Activated T-helper 1 cell treated with Interleukin-2 at 50 U/mL for 16 hours (primary cell): ENCODE data around the gene NFATC2IP.

Source experiments
- DNase-seq: peaks from one replicate; pipeline ENCODE4 v3.0.0-alpha.2; 2020; ENCODE audit warnings: low read depth

NFATC2IP gene

GRCh38 chr16:28950648-28951409, at the start of gene NFATC2IP:
NFATC2IP (plus strand) TSS chr16:28950937; CDS start chr16:28951012, 75 bp downstream.
- peak; percentile 99 for DNase-seq

GRCh38 chr16:28901862-28902261, 48.9 kb upstream of the NFATC2IP start:
- DNase-seq: no peak

- DNase-seq: no peak
Measured at GRCh38 chr16:28902909-28903308, 47.8 kb upstream of the NFATC2IP start.

DNA sequence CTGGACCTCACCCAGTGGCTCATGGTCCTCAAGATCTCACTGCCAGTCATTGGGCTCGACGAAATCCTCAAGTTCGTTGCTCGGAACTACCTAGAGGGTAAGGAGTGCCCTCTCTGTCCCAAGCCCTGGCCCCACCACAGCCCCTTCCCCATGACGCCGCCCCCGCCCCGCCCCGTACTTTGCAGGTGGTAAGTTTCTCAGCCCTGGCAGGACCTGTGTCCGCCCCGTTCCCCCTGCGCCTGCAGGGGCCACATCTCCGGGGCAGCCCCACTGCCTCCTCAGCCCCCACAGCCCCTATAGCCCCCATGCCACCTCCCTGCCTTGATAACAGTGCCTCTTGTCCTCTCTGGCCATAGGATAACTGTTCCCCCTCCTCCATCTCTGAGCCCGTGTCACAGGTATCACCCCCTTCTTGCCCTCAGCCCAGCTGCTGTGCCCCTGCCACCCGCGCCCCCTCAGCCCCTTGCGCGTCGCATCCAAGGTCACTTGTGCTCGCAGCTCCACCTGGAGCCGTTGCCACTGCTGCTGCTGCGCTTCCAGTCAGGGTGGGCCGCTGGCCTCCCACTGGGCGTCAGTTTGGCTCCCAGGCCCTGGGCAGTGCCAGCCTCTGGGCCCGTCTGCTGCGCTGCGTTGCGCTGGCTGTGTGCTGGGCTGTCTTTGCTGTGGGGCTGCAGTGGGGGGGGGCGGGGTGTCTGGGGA, 47.2 kb upstream of the NFATC2IP start:
- no peak for DNase-seq

DNA sequence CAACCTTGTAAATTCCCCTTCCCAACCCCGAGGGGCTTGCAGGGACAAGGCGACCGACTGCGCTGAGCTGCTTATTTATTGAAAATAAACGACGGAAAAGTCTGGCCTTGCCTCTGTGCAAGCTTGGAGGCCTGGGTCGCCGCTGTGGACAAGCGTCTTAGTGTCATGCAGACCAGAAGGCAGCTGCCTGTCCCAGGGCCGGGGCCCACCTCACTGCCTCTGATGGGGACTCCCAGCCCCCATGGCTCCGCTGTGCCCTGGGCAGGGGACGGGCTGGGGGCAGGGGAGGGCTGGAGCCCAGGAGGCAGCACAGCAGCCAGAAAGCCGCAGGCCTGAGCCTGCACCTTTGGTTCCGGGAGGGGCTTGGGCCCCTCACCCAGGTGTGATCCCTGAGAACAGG, 46.4 kb upstream of the NFATC2IP start:
- no peak for DNase-seq

DNA sequence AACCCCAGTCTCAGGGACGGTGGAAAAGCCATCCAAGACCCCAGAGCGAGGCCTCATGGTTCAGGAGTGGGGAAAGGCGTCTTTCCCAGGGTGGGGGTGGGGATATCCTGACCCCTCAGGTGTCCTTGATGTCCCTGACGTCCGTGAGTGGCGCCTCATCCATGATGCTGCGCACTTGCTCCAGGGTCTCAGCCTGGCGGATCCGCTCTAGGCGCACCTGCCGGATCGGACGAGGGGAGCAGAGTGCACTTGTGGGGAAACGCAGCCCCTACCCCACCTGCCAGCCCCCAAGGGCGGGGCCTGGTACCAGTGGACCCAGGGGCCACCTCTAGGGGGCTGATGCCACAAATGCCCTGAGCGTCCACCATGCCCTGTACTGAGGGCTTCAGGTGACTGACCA, 45.9 kb upstream of the NFATC2IP start:
- no peak for DNase-seq

DNA sequence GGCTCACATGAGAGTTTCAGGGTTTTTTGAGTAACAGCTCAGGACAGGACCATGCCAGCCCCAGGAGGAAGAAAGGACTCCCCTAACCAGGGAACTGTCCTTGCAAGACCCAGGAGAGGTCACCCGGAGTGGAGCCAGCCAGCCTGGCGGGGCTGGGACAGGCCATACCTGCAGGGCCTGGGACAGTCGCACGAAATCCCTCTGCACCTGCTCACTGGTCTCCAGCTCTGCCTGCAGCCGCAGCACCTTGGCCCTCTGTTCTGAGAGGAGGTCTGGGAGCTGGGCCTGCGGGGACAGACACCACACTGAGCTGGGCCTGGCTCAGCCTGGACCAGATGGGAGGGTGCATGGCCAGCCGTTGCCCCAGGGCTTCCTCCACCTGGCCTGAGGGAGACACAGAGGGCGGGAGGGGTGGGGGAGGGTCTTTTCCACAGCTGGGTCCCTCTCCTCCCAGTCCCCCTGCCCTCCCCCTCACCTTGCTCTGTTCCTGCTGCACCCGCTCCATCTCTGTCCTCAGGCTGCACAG, 45.4 kb upstream of the NFATC2IP start:
- DNase-seq: no peak

- DNase-seq: no peak
Measured at GRCh38 chr16:28905800-28906372, 44.9 kb upstream of the NFATC2IP start.

GRCh38 chr16:28910086-28911031, 40.4 kb upstream of the NFATC2IP start:
- DNase-seq: no peak

DNA sequence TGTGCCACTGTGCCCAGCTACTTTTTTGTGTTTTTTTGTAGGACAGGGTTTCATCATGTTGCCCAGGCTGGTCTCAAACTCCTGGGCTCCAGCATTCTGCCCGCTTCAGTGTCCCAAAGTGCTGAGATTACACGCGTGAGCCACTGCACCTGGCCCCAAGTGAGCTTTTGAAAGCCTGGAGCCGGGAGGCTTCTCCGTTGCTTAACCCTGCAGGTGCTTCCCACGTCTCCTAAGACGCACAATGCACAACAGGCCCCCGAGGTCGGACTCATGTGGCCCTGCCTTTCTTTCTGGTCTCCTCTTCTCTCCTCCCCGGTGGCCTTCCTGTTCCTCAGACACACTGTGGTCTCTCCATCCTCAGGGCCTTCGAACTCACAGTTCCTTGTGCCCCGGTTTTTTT, 38.2 kb upstream of the NFATC2IP start:
- DNase-seq: no peak

- DNase-seq: no peak
Measured at GRCh38 chr16:28913946-28914724, 36.6 kb upstream of the NFATC2IP start.

DNA sequence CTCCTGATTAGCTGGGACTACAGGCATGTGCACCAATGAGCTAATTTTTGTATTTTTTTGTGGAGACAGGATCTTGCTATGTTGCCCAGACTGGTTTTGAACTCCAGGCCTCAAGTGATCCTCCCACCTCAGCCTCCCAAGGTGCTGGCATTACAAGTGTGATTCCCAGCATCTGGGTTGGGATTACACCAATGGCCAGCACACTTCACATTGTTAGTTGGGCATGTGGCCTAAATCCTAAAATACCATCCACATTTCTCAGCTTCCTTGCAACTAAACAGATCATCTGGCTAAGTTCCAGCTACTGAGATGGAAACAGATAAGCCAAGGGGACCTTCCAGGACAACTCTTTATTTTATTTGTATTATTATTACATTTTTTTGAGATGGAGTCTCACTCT, 35.6 kb upstream of the NFATC2IP start:
- no peak for DNase-seq

DNA sequence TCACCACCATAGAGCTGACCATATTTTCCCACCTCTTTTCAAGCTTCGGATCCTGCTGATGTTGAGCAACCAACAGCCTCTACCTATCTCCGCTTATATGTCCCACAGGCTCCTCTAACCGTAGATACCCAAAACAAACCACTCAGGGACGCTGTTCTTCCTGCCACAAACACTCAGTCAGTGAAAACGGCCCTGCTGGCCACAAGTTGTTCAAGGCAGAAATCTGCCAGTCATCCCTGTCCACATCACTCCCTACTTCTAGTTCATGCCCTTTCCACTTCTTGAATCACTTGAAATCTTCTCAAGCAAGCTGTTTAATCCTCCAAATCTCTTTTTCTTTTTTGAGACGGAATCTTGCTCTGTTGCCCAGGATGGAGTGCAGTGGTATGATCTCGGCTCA, 33.6 kb upstream of the NFATC2IP start:
- DNase-seq: no peak

DNA sequence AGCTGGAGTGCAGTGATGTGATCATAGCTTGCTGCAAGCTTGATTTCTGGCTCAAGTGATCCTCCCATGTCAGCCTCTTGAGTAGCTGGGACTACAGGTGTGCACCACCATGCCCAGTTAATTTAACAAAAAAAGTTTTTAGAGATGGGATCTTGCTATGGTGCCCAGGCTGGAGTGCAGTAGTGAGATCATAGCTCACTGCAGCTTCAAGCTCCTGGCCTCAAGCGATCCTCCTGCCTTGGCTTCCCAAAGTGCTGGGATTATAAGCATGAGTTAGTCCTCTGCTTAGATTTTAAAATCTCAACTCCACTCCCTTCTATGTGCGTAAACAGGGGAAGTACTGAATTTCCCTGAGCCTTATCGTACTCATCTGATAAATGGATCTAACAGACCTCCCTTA, 32.0 kb upstream of the NFATC2IP start:
- DNase-seq: no peak

DNA sequence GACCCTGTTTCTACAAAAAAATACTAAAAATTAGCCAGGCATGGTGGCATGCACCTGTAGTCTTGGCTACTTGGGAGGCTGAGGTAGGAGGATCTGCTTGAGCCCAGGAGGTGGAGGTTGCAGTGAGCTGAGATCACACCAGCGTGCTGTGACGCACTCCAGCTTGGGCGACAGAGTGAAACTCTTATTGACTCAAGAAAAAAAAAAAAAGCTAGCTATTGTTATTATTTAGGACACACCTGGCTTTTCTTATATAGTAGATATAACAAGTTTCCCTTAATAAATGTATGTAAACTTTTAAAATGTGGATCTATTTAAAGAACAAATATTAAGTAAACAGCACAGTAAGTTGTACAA, 27.5 kb upstream of the NFATC2IP start:
- no peak for DNase-seq

DNA sequence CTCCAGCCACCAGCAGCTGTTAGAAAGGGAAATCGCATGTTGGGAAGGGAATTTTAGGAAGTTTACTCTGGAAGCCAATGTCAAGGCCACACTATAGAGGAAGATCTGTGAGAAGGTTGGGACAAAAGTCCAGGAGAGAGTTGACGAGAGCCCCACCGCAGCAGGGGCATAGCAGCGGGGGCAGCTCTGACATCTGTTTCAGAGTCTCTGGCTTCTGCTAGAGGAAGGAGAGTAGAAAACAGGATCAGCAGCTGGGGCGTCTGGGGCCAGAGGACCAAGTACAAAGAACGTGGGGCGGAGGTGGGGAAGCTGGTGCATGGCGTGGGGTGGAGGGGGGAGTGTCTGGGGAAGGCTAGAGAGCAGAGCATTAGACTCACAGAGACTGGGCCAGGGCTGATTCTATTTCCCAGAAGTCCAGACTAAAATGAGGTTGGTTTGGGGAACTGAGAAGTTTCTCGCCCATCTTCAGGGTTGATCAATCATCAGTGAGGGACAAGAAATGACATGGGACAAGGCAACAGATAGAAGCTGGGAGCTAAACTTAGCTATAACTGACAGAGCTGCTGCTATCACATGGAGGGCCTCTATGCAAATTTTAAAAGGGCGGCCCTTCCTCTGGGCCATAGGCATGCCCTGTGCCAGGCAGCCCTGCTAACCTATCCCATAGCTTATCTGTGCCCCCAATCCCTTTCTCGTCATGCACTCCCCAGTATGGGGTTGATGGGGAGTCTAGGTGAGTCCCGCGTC, 26.9 kb upstream of the NFATC2IP start:
- DNase-seq: no peak

GRCh38 chr16:28924399-28924761, 26.4 kb upstream of the NFATC2IP start:
- no peak for DNase-seq

GRCh38 chr16:28924762-28925385, 25.9 kb upstream of the NFATC2IP start, which contains the start of gene RABEP2:
RABEP2 (minus strand) TSS chr16:28925238; CDS start chr16:28925163, 75 bp downstream.
- peak; percentile 91 for DNase-seq

GRCh38 chr16:28925386-28926228, 25.1 kb upstream of the NFATC2IP start:
- peak; percentile 69 for DNase-seq
